Fibroblast of lung (primary cell): ENCODE data around the gene NEDD4L.

Experiments
- CTCF ChIP-seq, 2 donors: IDR thresholded peaks in 1 of 2; conservative IDR thresholded peaks in 1 of 2; 1 replicate in 1 of 2; 2 replicates in 1 of 2; pipeline ENCODE4 v1.5.1; 2011 to 2012; ENCODE audit warnings: low read length in 2 of 2, control low read depth in 1 of 2, inconsistent platforms in 1 of 2, low read depth in 1 of 2, mild to moderate bottlenecking in 1 of 2
- EZH2 ChIP-seq: IDR thresholded peaks from 2 replicates; pipeline ENCODE4 v1.5.1; 2012; ENCODE audit warnings: low read length, control low read depth, mild to moderate bottlenecking; ENCODE audit errors: missing control alignments

GRCh38 chr18:58119819-58120218 is 75.8 kb downstream of the NEDD4L start:
- TF ChIP-seq CTCF (conservative IDR thresholded peaks at IDR 0.05 in 1 of 2, IDR thresholded peaks at IDR 0.05 in 1 of 2; ENCODE audit: low read depth in 1 of 2, low read length in 2 of 2) = no peak
- TF ChIP-seq EZH2 = no peak
